ENCODE measurements around the gene SFMBT2. TPM values are rescaled to one million over a fixed set of nuclear protein-coding genes. Genes with fewer than 3 reads are reported as not detected.
A peak's percentile ranks its signal among the peaks of the same experiment; 100 is the strongest.

Gene SFMBT2
- total and polyA plus RNA-seq, 4 donors, result 2.9 to 11.0 (median 6.5) TPM

- TF ChIP-seq CTCF (IDR thresholded peaks at IDR 0.05; ENCODE audit: control extremely low read depth, extremely low read depth), result no peak
- H3K36me3 ChIP-seq (ENCODE audit: control insufficient read depth in 4 of 4, insufficient read depth in 4 of 4, low read length in 4 of 4), result no peaks in the 10 kb centered on the region
- ATAC-seq (ENCODE audit: insufficient read depth, low FRiP score), result no peak
Observed at GRCh38 chr10:7439696-7440095, 28.9 kb upstream of the SFMBT2 start.

GRCh38 chr10:7438196-7438986, 27.6 kb upstream of the SFMBT2 start:
- DNase-seq, result peak in 2 of 3 donors; percentile 42 to 60
- H3K9ac ChIP-seq (ENCODE audit: insufficient read depth in 1 of 2, low read length in 2 of 2), result no peak overlapping the region
- WGBS, 2 donors, result 39 to 45% methylated on average over 19 of the region's 19 CpGs
- H3K9me3 ChIP-seq (ENCODE audit: control insufficient read depth in 4 of 4, insufficient read depth in 3 of 4, low read length in 3 of 4), result no peaks in the 10 kb centered on the region
- TF ChIP-seq CTCF (IDR thresholded peaks at IDR 0.05; ENCODE audit: control extremely low read depth, extremely low read depth), result no peak
- H3K36me3 ChIP-seq (ENCODE audit: control insufficient read depth in 4 of 4, insufficient read depth in 4 of 4, low read length in 4 of 4), result no peaks in the 10 kb centered on the region
- no peak overlapping the region for H3K4me3 ChIP-seq
- peaks cover 0 to 5% (median 3%) of the 10 kb centered on the region in 3 donors for H3K27me3 ChIP-seq (ENCODE audit: control insufficient read depth in 3 of 3, insufficient read depth in 3 of 3, low read length in 2 of 3)
- peaks cover 0 to 17% (median 0%) of the 10 kb centered on the region in 5 donors for H3K4me1 ChIP-seq (ENCODE audit: control insufficient read depth in 5 of 5, insufficient read depth in 5 of 5, low read length in 5 of 5)
- ATAC-seq (ENCODE audit: insufficient read depth, low FRiP score), result no peak
- no peak overlapping the region for H3K27ac ChIP-seq (ENCODE audit: low read depth in 1 of 2, low read length in 1 of 2)

More at GRCh38 chr10:7439696-7440095, 28.9 kb upstream of the SFMBT2 start:
- H3K27ac ChIP-seq (ENCODE audit: low read depth in 1 of 2, low read length in 1 of 2), result no peak overlapping the region
- no peak for DNase-seq
- peaks cover 0 to 5% (median 0%) of the 10 kb centered on the region in 3 donors for H3K27me3 ChIP-seq (ENCODE audit: control insufficient read depth in 3 of 3, insufficient read depth in 3 of 3, low read length in 2 of 3)
- peaks cover 0 to 16% (median under 1%) of the 10 kb centered on the region in 5 donors for H3K4me1 ChIP-seq (ENCODE audit: control insufficient read depth in 5 of 5, insufficient read depth in 5 of 5, low read length in 5 of 5)
- no peaks in the 10 kb centered on the region for H3K9me3 ChIP-seq (ENCODE audit: control insufficient read depth in 4 of 4, insufficient read depth in 3 of 4, low read length in 3 of 4)
- WGBS, 2 donors, result 84 to 92% methylated on average over 7 of the region's 7 CpGs
- H3K4me3 ChIP-seq, result no peak overlapping the region
- H3K9ac ChIP-seq (ENCODE audit: insufficient read depth in 1 of 2, low read length in 2 of 2), result no peak overlapping the region

- Histone ChIP-seq H3K27me3 (ENCODE audit: control insufficient read depth in 3 of 3, insufficient read depth in 3 of 3, low read length in 2 of 3) (peaks cover 0 to 7% (median 3%) of the 10 kb centered on the region in 3 donors), H3K36me3 (ENCODE audit: control insufficient read depth in 4 of 4, insufficient read depth in 4 of 4, low read length in 4 of 4) (no peaks in the 10 kb centered on the region), H3K4me3 (no peak overlapping the region), H3K9me3 (ENCODE audit: control insufficient read depth in 4 of 4, insufficient read depth in 3 of 4, low read length in 3 of 4) (no peaks in the 10 kb centered on the region), H3K27ac (ENCODE audit: low read depth in 1 of 2, low read length in 1 of 2) (no peak overlapping the region), H3K9ac (ENCODE audit: insufficient read depth in 1 of 2, low read length in 2 of 2) (no peak overlapping the region), H3K4me1 (ENCODE audit: control insufficient read depth in 5 of 5, insufficient read depth in 5 of 5, low read length in 5 of 5) (peaks cover 0 to 22% (median 0%) of the 10 kb centered on the region in 5 donors)
- no peak for ATAC-seq (ENCODE audit: insufficient read depth, low FRiP score)
- 79 to 91% methylated on average over 3 of the region's 3 CpGs for WGBS, 2 donors
- TF ChIP-seq CTCF (IDR thresholded peaks at IDR 0.05; ENCODE audit: control extremely low read depth, extremely low read depth), result no peak
- no peak for DNase-seq
Observed at GRCh38 chr10:7436490-7437100, 25.8 kb upstream of the SFMBT2 start.

All from lung (tissue), 12 donors.